SK-N-SH treated with all-trans-retinoic acid at 6 μM for 48 hours (cell line): ENCODE measurements around the gene SAMD8.

Source experiments
- ARNTL ChIP-seq: fragments of 450-650 bp; formaldehyde crosslinking; IDR thresholded peaks from 2 replicates; pipeline ENCODE4 v1.5.0; 2020; ENCODE audit warnings: low read depth, mild to moderate bottlenecking, moderate library complexity, borderline replicate concordance
- BACH2 ChIP-seq: fragments of 250-450 bp; sonication (Bioruptor Pico); IDR thresholded peaks from 2 replicates; pipeline ENCODE4 v1.9.0; 2021; ENCODE audit warnings: mild to moderate bottlenecking, borderline replicate concordance
- ESRRG ChIP-seq: fragments of 250-450 bp; sonication (Bioruptor Pico); IDR thresholded peaks from 2 replicates; pipeline ENCODE4 v1.6.1; 2021; ENCODE audit warnings: mild to moderate bottlenecking
- GLIS3 ChIP-seq: fragments of 250-450 bp; sonication (Bioruptor Pico); IDR thresholded peaks from 2 replicates; pipeline ENCODE4 v1.5.0; 2020; ENCODE audit warnings: mild to moderate bottlenecking, moderate library complexity
- PPARA ChIP-seq: fragments of 250-450 bp; sonication (Bioruptor Pico); IDR thresholded peaks from 2 replicates; pipeline ENCODE4 v1.5.0; 2020; ENCODE audit warnings: mild to moderate bottlenecking, borderline replicate concordance
- RARB ChIP-seq: fragments of 250-450 bp; sonication (Bioruptor Pico); IDR thresholded peaks from 2 replicates; pipeline ENCODE4 v1.8.0; 2021; ENCODE audit warnings: mild to moderate bottlenecking, moderate library complexity
- TOX ChIP-seq: fragments of 250-450 bp; sonication (Bioruptor Pico); IDR thresholded peaks from 2 replicates; pipeline ENCODE4 v1.8.0; 2021; ENCODE audit warnings: mild to moderate bottlenecking, moderate library complexity, borderline replicate concordance
- ZC3H10 ChIP-seq: fragments of 250-450 bp; sonication (Bioruptor Pico); IDR thresholded peaks from 2 replicates; pipeline ENCODE4 v1.5.1; 2021; ENCODE audit warnings: mild to moderate bottlenecking, moderate library complexity
- ZFP3 ChIP-seq: fragments of 250-450 bp; sonication (Bioruptor Pico); IDR thresholded peaks from 2 replicates; pipeline ENCODE4 v1.5.0; 2020; ENCODE audit warnings: mild to moderate bottlenecking, moderate library complexity
- ZFP30 ChIP-seq: fragments of 450-650 bp; formaldehyde crosslinking; IDR thresholded peaks from 2 replicates; pipeline ENCODE4 v1.5.0; 2022; ENCODE audit warnings: mild to moderate bottlenecking, moderate library complexity
- ZNF565 ChIP-seq: fragments of 450-650 bp; formaldehyde crosslinking; conservative IDR thresholded peaks from 2 replicates; pipeline ENCODE4 v1.5.0; 2020; ENCODE audit warnings: low read depth, mild to moderate bottlenecking, moderate library complexity
- TF ChIP-seq, protein P1 (sequence below): fragments of 250-450 bp; sonication (Bioruptor Pico); IDR thresholded peaks from 2 replicates; pipeline ENCODE4 v1.8.0; 2020; ENCODE audit warnings: mild to moderate bottlenecking, moderate library complexity, borderline replicate concordance
- TF ChIP-seq, protein P2 (sequence below): fragments of 250-450 bp; sonication (Bioruptor Pico); IDR thresholded peaks from 2 replicates; pipeline ENCODE4 v1.8.0; 2021; ENCODE audit warnings: low read depth, mild to moderate bottlenecking, moderate library complexity, borderline replicate concordance
- TF ChIP-seq, protein P3 (sequence below): fragments of 250-450 bp; sonication (Bioruptor Pico); IDR thresholded peaks from 2 replicates; pipeline ENCODE4 v1.5.0; 2020; ENCODE audit warnings: mild to moderate bottlenecking, moderate library complexity

GRCh38 chr10:75126277-75126676 lies 14.8 kb downstream of the SAMD8 start:
- TF ChIP-seq ZFP30 (CRISPR knock-in tag) (no peak), ZFP3 (no peak), ESRRG (CRISPR knock-in tag) (no peak), TOX (CRISPR knock-in tag) (no peak), PPARA (CRISPR knock-in tag) (no peak), ARNTL (CRISPR knock-in tag) (no peak), GLIS3 (CRISPR knock-in tag) (no peak), ZC3H10 (CRISPR knock-in tag) (no peak), RARB (CRISPR knock-in tag) (no peak), BACH2 (CRISPR knock-in tag) (no peak), ZNF565 (CRISPR knock-in tag) (no peak)
- TF ChIP-seq, protein P1, sequence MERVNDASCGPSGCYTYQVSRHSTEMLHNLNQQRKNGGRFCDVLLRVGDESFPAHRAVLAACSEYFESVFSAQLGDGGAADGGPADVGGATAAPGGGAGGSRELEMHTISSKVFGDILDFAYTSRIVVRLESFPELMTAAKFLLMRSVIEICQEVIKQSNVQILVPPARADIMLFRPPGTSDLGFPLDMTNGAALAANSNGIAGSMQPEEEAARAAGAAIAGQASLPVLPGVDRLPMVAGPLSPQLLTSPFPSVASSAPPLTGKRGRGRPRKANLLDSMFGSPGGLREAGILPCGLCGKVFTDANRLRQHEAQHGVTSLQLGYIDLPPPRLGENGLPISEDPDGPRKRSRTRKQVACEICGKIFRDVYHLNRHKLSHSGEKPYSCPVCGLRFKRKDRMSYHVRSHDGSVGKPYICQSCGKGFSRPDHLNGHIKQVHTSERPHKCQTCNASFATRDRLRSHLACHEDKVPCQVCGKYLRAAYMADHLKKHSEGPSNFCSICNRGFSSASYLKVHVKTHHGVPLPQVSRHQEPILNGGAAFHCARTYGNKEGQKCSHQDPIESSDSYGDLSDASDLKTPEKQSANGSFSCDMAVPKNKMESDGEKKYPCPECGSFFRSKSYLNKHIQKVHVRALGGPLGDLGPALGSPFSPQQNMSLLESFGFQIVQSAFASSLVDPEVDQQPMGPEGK (CRISPR knock-in tag) = no peak
- TF ChIP-seq, protein P2, sequence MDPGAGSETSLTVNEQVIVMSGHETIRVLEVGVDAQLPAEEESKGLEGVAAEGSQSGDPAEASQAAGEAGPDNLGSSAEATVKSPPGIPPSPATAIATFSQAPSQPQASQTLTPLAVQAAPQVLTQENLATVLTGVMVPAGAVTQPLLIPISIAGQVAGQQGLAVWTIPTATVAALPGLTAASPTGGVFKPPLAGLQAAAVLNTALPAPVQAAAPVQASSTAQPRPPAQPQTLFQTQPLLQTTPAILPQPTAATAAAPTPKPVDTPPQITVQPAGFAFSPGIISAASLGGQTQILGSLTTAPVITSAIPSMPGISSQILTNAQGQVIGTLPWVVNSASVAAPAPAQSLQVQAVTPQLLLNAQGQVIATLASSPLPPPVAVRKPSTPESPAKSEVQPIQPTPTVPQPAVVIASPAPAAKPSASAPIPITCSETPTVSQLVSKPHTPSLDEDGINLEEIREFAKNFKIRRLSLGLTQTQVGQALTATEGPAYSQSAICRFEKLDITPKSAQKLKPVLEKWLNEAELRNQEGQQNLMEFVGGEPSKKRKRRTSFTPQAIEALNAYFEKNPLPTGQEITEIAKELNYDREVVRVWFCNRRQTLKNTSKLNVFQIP (CRISPR knock-in tag) = no peak
- TF ChIP-seq, protein P3, sequence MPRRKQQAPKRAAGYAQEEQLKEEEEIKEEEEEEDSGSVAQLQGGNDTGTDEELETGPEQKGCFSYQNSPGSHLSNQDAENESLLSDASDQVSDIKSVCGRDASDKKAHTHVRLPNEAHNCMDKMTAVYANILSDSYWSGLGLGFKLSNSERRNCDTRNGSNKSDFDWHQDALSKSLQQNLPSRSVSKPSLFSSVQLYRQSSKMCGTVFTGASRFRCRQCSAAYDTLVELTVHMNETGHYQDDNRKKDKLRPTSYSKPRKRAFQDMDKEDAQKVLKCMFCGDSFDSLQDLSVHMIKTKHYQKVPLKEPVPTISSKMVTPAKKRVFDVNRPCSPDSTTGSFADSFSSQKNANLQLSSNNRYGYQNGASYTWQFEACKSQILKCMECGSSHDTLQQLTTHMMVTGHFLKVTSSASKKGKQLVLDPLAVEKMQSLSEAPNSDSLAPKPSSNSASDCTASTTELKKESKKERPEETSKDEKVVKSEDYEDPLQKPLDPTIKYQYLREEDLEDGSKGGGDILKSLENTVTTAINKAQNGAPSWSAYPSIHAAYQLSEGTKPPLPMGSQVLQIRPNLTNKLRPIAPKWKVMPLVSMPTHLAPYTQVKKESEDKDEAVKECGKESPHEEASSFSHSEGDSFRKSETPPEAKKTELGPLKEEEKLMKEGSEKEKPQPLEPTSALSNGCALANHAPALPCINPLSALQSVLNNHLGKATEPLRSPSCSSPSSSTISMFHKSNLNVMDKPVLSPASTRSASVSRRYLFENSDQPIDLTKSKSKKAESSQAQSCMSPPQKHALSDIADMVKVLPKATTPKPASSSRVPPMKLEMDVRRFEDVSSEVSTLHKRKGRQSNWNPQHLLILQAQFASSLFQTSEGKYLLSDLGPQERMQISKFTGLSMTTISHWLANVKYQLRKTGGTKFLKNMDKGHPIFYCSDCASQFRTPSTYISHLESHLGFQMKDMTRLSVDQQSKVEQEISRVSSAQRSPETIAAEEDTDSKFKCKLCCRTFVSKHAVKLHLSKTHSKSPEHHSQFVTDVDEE (CRISPR knock-in tag) = no peak
